Activated B cell treated with CpG ODN at 0.5 μM for 24 hours (primary cell): ENCODE measurements around the gene DNAH7. TPM values are rescaled to one million over a fixed set of nuclear protein-coding genes. Genes with fewer than 3 reads are reported as not detected.

Experiments used
- ATAC-seq: fragments of 200-7000 bp; cut with Tn5 transposase; one replicate; pipeline ENCODE4 v1.10.0; 2021; ENCODE audit warnings: low read depth, mild to moderate bottlenecking, moderate library complexity
- CTCF ChIA-PET: fragments of 350-600 bp; sonication (Branson Sonifier 250); formaldehyde crosslinking; loops from one replicate; lab custom pipeline; 2021; ENCODE audit warnings: antibody characterized with exemption; lab: Charles Lee
- POLR2A ChIA-PET: fragments of 350-600 bp; sonication (Branson Sonifier 250); formaldehyde crosslinking; loops from one replicate; lab custom pipeline; 2021; ENCODE audit warnings: antibody characterized with exemption; lab: Charles Lee
- DNase-seq: peaks from one replicate; pipeline ENCODE4 v3.0.0; 2022
- H3K27ac Mint-ChIP-seq: one replicate; pipeline ENCODE4 v1.8.0; 2020; ENCODE audit warnings: mixed read lengths
- H3K27me3 Mint-ChIP-seq: one replicate; pipeline ENCODE4 v1.8.0; 2021; ENCODE audit warnings: mixed read lengths
- H3K36me3 Mint-ChIP-seq: one replicate; pipeline ENCODE4 v1.8.0; 2021; ENCODE audit warnings: low read depth, mixed read lengths
- H3K4me1 Mint-ChIP-seq: one replicate; pipeline ENCODE4 v1.8.0; 2021; ENCODE audit warnings: mixed read lengths
- H3K4me3 Mint-ChIP-seq: one replicate; pipeline ENCODE4 v1.8.0; 2020; ENCODE audit warnings: mild to moderate bottlenecking, mixed read lengths
- H3K9me3 Mint-ChIP-seq: one replicate; pipeline ENCODE4 v1.8.0; 2020; ENCODE audit warnings: mixed read lengths
- CTCF ChIP-seq: fragments of 200-600 bp; IDR thresholded peaks from one replicate; pipeline ENCODE4 v1.8.0; 2022; ENCODE audit warnings: antibody characterized with exemption, mild to moderate bottlenecking
- intact Hi-C: fragments of 100-400 bp; cut with micrococcal nuclease; formaldehyde crosslinking; loops from one replicate; pipeline ENCODE4 v1.15.1; 2024
- total RNA-seq: library from RNA; stranded (reverse); gene quantifications from 2 replicates; pipeline ENCODE4 v1.2.3, GENCODE V29; 2022

The DNAH7 gene
- total RNA-seq, 1 donor from 2014 or later = 0.29 TPM

GRCh38 chr2:195722075-195722474, 346.6 kb downstream of the DNAH7 start:
- DNase-seq = no peak
- H3K27ac Mint-ChIP-seq = no peak overlapping the region
- H3K4me1 Mint-ChIP-seq = no peaks in the 10 kb centered on the region
- POLR2A ChIA-PET = no interaction called here
- no peaks in the 10 kb centered on the region for H3K27me3 Mint-ChIP-seq
- peaks cover 74% of the 10 kb centered on the region for H3K36me3 Mint-ChIP-seq
- intact Hi-C loops = no loop called here
- H3K4me3 Mint-ChIP-seq = no peak overlapping the region
- no peaks in the 10 kb centered on the region for H3K9me3 Mint-ChIP-seq
- ATAC-seq = no peak
- CTCF ChIA-PET = no interaction called here
- TF ChIP-seq CTCF = no peak

GRCh38 chr2:195721042-195721441, 347.6 kb downstream of the DNAH7 start:
- Mint-ChIP-seq H3K27ac (no peak overlapping the region), H3K27me3 (no peaks in the 10 kb centered on the region), H3K4me1 (no peaks in the 10 kb centered on the region), H3K4me3 (no peak overlapping the region), H3K9me3 (no peaks in the 10 kb centered on the region), H3K36me3 (peaks cover 76% of the 10 kb centered on the region)
- intact Hi-C loops = no loop called here
- ChIA-PET POLR2A (no interaction called here), CTCF (no interaction called here)
- no peak for DNase-seq
- ATAC-seq = no peak
- no peak for TF ChIP-seq CTCF

GRCh38 chr2:195716466-195716865, 352.2 kb downstream of the DNAH7 start:
- H3K4me3 Mint-ChIP-seq = no peak overlapping the region
- H3K9me3 Mint-ChIP-seq = no peaks in the 10 kb centered on the region
- peaks cover 73% of the 10 kb centered on the region for H3K36me3 Mint-ChIP-seq
- ATAC-seq (no peak), DNase-seq (no peak)
- H3K27me3 Mint-ChIP-seq = no peaks in the 10 kb centered on the region
- intact Hi-C loops = no loop called here
- ChIA-PET POLR2A (no interaction called here), CTCF (no interaction called here)
- no peak overlapping the region for H3K27ac Mint-ChIP-seq
- no peak for TF ChIP-seq CTCF
- H3K4me1 Mint-ChIP-seq = peaks cover 7% of the 10 kb centered on the region

GRCh38 chr2:195711478-195711877, 357.2 kb downstream of the DNAH7 start:
- peaks cover 71% of the 10 kb centered on the region for H3K36me3 Mint-ChIP-seq
- no peak overlapping the region for H3K27ac Mint-ChIP-seq
- no peaks in the 10 kb centered on the region for H3K9me3 Mint-ChIP-seq
- H3K4me1 Mint-ChIP-seq = peaks cover 7% of the 10 kb centered on the region
- no peaks in the 10 kb centered on the region for H3K27me3 Mint-ChIP-seq
- DNase-seq (no peak), ATAC-seq (no peak)
- ChIA-PET CTCF (no interaction called here), POLR2A (no interaction called here)
- intact Hi-C loops = no loop called here
- no peak for TF ChIP-seq CTCF
- H3K4me3 Mint-ChIP-seq = no peak overlapping the region

GRCh38 chr2:195709901-195710806, 358.5 kb downstream of the DNAH7 start:
- ChIA-PET POLR2A (no interaction called here), CTCF (no interaction called here)
- Mint-ChIP-seq H3K36me3 (peaks cover 68% of the 10 kb centered on the region), H3K27ac (no peak overlapping the region), H3K4me3 (no peak overlapping the region), H3K4me1 (peaks cover 7% of the 10 kb centered on the region), H3K27me3 (no peaks in the 10 kb centered on the region), H3K9me3 (no peaks in the 10 kb centered on the region)
- DNase-seq (no peak), ATAC-seq (no peak)
- no peak for TF ChIP-seq CTCF
- intact Hi-C loops = no loop called here
